Measurements from ENCODE around the gene STOML1. TPM values are rescaled to one million over a fixed set of nuclear protein-coding genes. Genes with fewer than 3 reads are reported as not detected.

STOML1 gene
- polyA plus RNA-seq, 1 donor from 2014 or later = 49.5 TPM

GRCh38 chr15:73942751-73943270, 49.3 kb downstream of the STOML1 start:
- TF ChIP-seq REST (IDR thresholded peaks at IDR 0.05; ENCODE audit: borderline replicate concordance) (no peak), SMC3 (conservative IDR thresholded peaks at IDR 0.05; ENCODE audit: poor library complexity) (no peak), TAF1 (IDR thresholded peaks at IDR 0.05; ENCODE audit: low read depth) (no peak), RAD21 (conservative IDR thresholded peaks at IDR 0.05) (no peak), MXI1 (conservative IDR thresholded peaks at IDR 0.05; ENCODE audit: poor library complexity, severe bottlenecking) (no peak), CTCF (IDR thresholded peaks at IDR 0.05; ENCODE audit: poor library complexity, severe bottlenecking) (no peak), POLR2AphosphoS5 (IDR thresholded peaks at IDR 0.05) (no peak), EP300 (conservative IDR thresholded peaks at IDR 0.05; ENCODE audit: poor library complexity, severe bottlenecking) (no peak), EZH2 (IDR thresholded peaks at IDR 0.05; ENCODE audit: borderline replicate concordance, insufficient read depth, low read length, poor library complexity, severe bottlenecking) (no peak)
- no peaks in the 10 kb centered on the region for H4K20me1 ChIP-seq (ENCODE audit: insufficient read depth)
- H3F3A ChIP-seq (ENCODE audit: insufficient read depth, low read length, poor library complexity, severe bottlenecking) = no peaks in the 10 kb centered on the region
- H3K27ac ChIP-seq (ENCODE audit: low read length) = no peak overlapping the region
- no peak overlapping the region for H3K9ac ChIP-seq (ENCODE audit: low read length)
- H3K4me3 ChIP-seq (ENCODE audit: low read length) = no peak overlapping the region
- no peak overlapping the region for H3K4me2 ChIP-seq (ENCODE audit: low read length)
- no peaks in the 10 kb centered on the region for H3K9me2 ChIP-seq (ENCODE audit: insufficient read depth, low read length)
- H3K9me3 ChIP-seq (ENCODE audit: low read length) = no peaks in the 10 kb centered on the region
- H3K36me3 ChIP-seq (ENCODE audit: insufficient read depth, low read length) = no peaks in the 10 kb centered on the region
- no peak overlapping the region for H2AFZ ChIP-seq (ENCODE audit: low read depth, low read length)
- no peaks in the 10 kb centered on the region for H3K79me2 ChIP-seq (replicated peaks; ENCODE audit: insufficient read depth, low read length)
- no peaks in the 10 kb centered on the region for H3K27me3 ChIP-seq (ENCODE audit: insufficient read depth, low read depth, low read length)

- Histone ChIP-seq H3K9me3 (ENCODE audit: low read length) (no peaks in the 10 kb centered on the region), H2AFZ (ENCODE audit: low read depth, low read length) (no peak overlapping the region), H3K4me3 (ENCODE audit: low read length) (no peak overlapping the region), H4K20me1 (ENCODE audit: insufficient read depth) (no peaks in the 10 kb centered on the region), H3F3A (ENCODE audit: insufficient read depth, low read length, poor library complexity, severe bottlenecking) (no peaks in the 10 kb centered on the region), H3K4me2 (ENCODE audit: low read length) (no peak overlapping the region), H3K27ac (ENCODE audit: low read length) (no peak overlapping the region), H3K9me2 (ENCODE audit: insufficient read depth, low read length) (no peaks in the 10 kb centered on the region), H3K36me3 (ENCODE audit: insufficient read depth, low read length) (no peaks in the 10 kb centered on the region), H3K9ac (ENCODE audit: low read length) (no peak overlapping the region), H3K27me3 (ENCODE audit: insufficient read depth, low read depth, low read length) (no peaks in the 10 kb centered on the region), H3K79me2 (replicated peaks; ENCODE audit: insufficient read depth, low read length) (no peaks in the 10 kb centered on the region)
- TF ChIP-seq EZH2 (IDR thresholded peaks at IDR 0.05; ENCODE audit: borderline replicate concordance, insufficient read depth, low read length, poor library complexity, severe bottlenecking) (no peak), RAD21 (conservative IDR thresholded peaks at IDR 0.05) (no peak), EP300 (conservative IDR thresholded peaks at IDR 0.05; ENCODE audit: poor library complexity, severe bottlenecking) (no peak), REST (IDR thresholded peaks at IDR 0.05; ENCODE audit: borderline replicate concordance) (no peak), MXI1 (conservative IDR thresholded peaks at IDR 0.05; ENCODE audit: poor library complexity, severe bottlenecking) (no peak), SMC3 (conservative IDR thresholded peaks at IDR 0.05; ENCODE audit: poor library complexity) (no peak), TAF1 (IDR thresholded peaks at IDR 0.05; ENCODE audit: low read depth) (no peak), POLR2AphosphoS5 (IDR thresholded peaks at IDR 0.05) (no peak), CTCF (IDR thresholded peaks at IDR 0.05; ENCODE audit: poor library complexity, severe bottlenecking) (no peak)
Measured at GRCh38 chr15:73941871-73942635, 50.0 kb downstream of the STOML1 start.

Data from neural cell (in vitro differentiated cells).